ENCODE results near the gene MOG. TPM values are rescaled to one million over a fixed set of nuclear protein-coding genes. Genes with fewer than 3 reads are reported as not detected.

The MOG gene
- total RNA-seq, 1 donor from 2014 or later, result not detected

Other genes starting within 250 kb of the MOG start
- gene OR12D1, start 242.2 kb upstream of the MOG start, total RNA-seq, result not detected
- not detected for gene OR10C1, start 217.8 kb upstream of the MOG start, total RNA-seq
- gene OR11A1, start 200.0 kb upstream of the MOG start, total RNA-seq, result not detected
- not detected for gene OR2H1, start 199.9 kb upstream of the MOG start, total RNA-seq
- not detected for gene MAS1L, start 169.1 kb upstream of the MOG start, total RNA-seq
- not detected for gene UBD, start 97.4 kb upstream of the MOG start, total RNA-seq
- gene OR2H2, start 72.0 kb upstream of the MOG start, total RNA-seq, result not detected
- gene GABBR1, start 23.9 kb upstream of the MOG start, total RNA-seq, result 33.5 TPM
- gene ZFP57, start 24.1 kb downstream of the MOG start, total RNA-seq, result not detected
- 66.5 TPM for gene HLA-F, start 66.3 kb downstream of the MOG start, total RNA-seq
- not detected for gene HLA-G, start 170.7 kb downstream of the MOG start, total RNA-seq

Measured in mesenteric fat pad (tissue), 1 donor.